HG02571 (cell line): ENCODE measurements around the gene PRCC.

Source experiments
- ATAC-seq: cut with Tn5 transposase; IDR thresholded peaks from one replicate; pipeline ENCODE4 v1.9.1; 2021; ENCODE audit warnings: mild to moderate bottlenecking, moderate library complexity; ENCODE audit not compliant: unreplicated experiment

Gene PRCC

GRCh38 chr1:156767101-156767878 lies at the start of gene PRCC:
Gene PRCC, plus strand, starts transcription at chr1:156767535. Its CDS starts 237 bp downstream, at chr1:156767772.
- peak; percentile 93 for ATAC-seq

- ATAC-seq, result no peak
Observed at GRCh38 chr1:156721131-156721530, 46.2 kb upstream of the PRCC start.

- no peak for ATAC-seq
Observed at GRCh38 chr1:156721535-156721934, 45.8 kb upstream of the PRCC start.

- ATAC-seq, result no peak
Observed at GRCh38 chr1:156725683-156726280, 41.6 kb upstream of the PRCC start.

GRCh38 chr1:156726549-156727226 lies 40.6 kb upstream of the PRCC start:
- ATAC-seq, result no peak

GRCh38 chr1:156727492-156727891 lies 39.8 kb upstream of the PRCC start:
- ATAC-seq, result no peak

GRCh38 chr1:156727926-156728598 lies 39.3 kb upstream of the PRCC start, which contains the start of gene METTL25B:
Gene METTL25B, plus strand, starts transcription at chr1:156728469. Its CDS starts 636 bp downstream, at chr1:156729105.
- peak; percentile 61 for ATAC-seq

GRCh38 chr1:156728599-156729462 lies 38.5 kb upstream of the PRCC start, which contains the start of gene ISG20L2:
Gene ISG20L2, minus strand, starts transcription at chr1:156728766. Its CDS starts 1,114 bp downstream, at chr1:156727652.
- peak; percentile 86 for ATAC-seq

- ATAC-seq, result no peak
Observed at GRCh38 chr1:156733989-156734584, 33.2 kb upstream of the PRCC start.

GRCh38 chr1:156738407-156738806 lies 28.9 kb upstream of the PRCC start:
- ATAC-seq, result no peak

- ATAC-seq, result no peak
Observed at GRCh38 chr1:156738916-156739315, 28.4 kb upstream of the PRCC start.

- peak; percentile 0 for ATAC-seq
Observed at GRCh38 chr1:156740237-156740740, 27.0 kb upstream of the PRCC start.

GRCh38 chr1:156740741-156741480 lies 26.4 kb upstream of the PRCC start, which contains the start of gene MRPL24:
Gene MRPL24, minus strand, starts transcription at chr1:156741088. Its CDS starts 2,384 bp downstream, at chr1:156738704.
- ATAC-seq, result peak; percentile 84

- ATAC-seq, result no peak
Observed at GRCh38 chr1:156741481-156741983, 25.8 kb upstream of the PRCC start.

GRCh38 chr1:156742017-156742416 lies 25.3 kb upstream of the PRCC start:
- no peak for ATAC-seq

GRCh38 chr1:156742801-156743200 lies 24.5 kb upstream of the PRCC start:
- ATAC-seq, result no peak

- ATAC-seq, result no peak
Observed at GRCh38 chr1:156743367-156744302, 23.7 kb upstream of the PRCC start.
